B cell (primary cell): ENCODE measurements around the gene STK16. TPM values are rescaled to one million over a fixed set of nuclear protein-coding genes. Genes with fewer than 3 reads are reported as not detected.
A peak's percentile ranks its signal among the peaks of the same experiment; 100 is the strongest.

Experiments
- ATAC-seq: fragments of 200-7000 bp; cut with Tn5 transposase; one replicate; pipeline ENCODE4 v1.10.0; 2021; ENCODE audit warnings: low read depth, mild to moderate bottlenecking, moderate number of reproducible peaks, moderate library complexity
- CTCF ChIA-PET: fragments of 350-600 bp; sonication (Branson Sonifier 250); formaldehyde crosslinking; loops from one replicate; lab custom pipeline; 2021; ENCODE audit warnings: antibody characterized with exemption, inconsistent platforms; lab: Charles Lee
- POLR2A ChIA-PET: fragments of 350-600 bp; sonication (Branson Sonifier 250); formaldehyde crosslinking; loops from one replicate; lab custom pipeline; 2021; ENCODE audit warnings: antibody characterized with exemption; lab: Charles Lee
- DNase-seq: peaks from one replicate; pipeline ENCODE4 v3.0.0; 2013
- H2AFZ ChIP-seq: 2 replicates; pipeline ENCODE4 v1.6.1; 2012; ENCODE audit warnings: mild to moderate bottlenecking, low read depth, low read length; ENCODE audit not compliant: insufficient read depth, poor library complexity, severe bottlenecking
- H3K27ac ChIP-seq, 2 donors: 1 replicate in 1 of 2; 2 replicates in 1 of 2; pipeline ENCODE4 v1.5.1; 2012 to 2013; ENCODE audit warnings: low read length in 2 of 2, mild to moderate bottlenecking in 2 of 2, moderate library complexity in 1 of 2
- H3K27me3 ChIP-seq, 4 experiments: fragments of 200-600 bp in 1 of 4; sonication (generic) in 1 of 4; replicated peaks in 1 of 4; 1 replicate in 2 of 4; 2 replicates in 2 of 4; pipeline versions ENCODE4 v1.6.1 to v1.7.0; 2013 to 2016; ENCODE audit warnings: low read length in 3 of 4, mild to moderate bottlenecking in 2 of 4, mixed read lengths in 1 of 4, moderate library complexity in 1 of 4; ENCODE audit not compliant: insufficient read depth in 4 of 4, control insufficient read depth in 3 of 4; ENCODE audit errors: control extremely low read depth in 1 of 4
- H3K36me3 ChIP-seq, 2 experiments: replicated peaks in 1 of 2; 1 replicate in 1 of 2; 2 replicates in 1 of 2; pipeline versions ENCODE4 v1.6.1 to v1.7.1; 2013; ENCODE audit warnings: low read length in 1 of 2; ENCODE audit not compliant: insufficient read depth in 2 of 2, control insufficient read depth in 1 of 2; ENCODE audit errors: control extremely low read depth in 1 of 2, extremely low read depth in 1 of 2
- H3K4me1 ChIP-seq, 2 donors: fragments of 200-600 bp in 1 of 2; sonication (generic) in 1 of 2; 1 replicate in 1 of 2; 2 replicates in 1 of 2; pipeline versions ENCODE4 v1.5.1 to v1.6.1; 2013 to 2017; ENCODE audit warnings: low read length in 2 of 2; ENCODE audit not compliant: control insufficient read depth in 2 of 2, insufficient read depth in 2 of 2
- H3K4me2 ChIP-seq: replicated peaks from 2 replicates; pipeline ENCODE3; 2012; ENCODE audit warnings: mild to moderate bottlenecking, low read depth, low read length; ENCODE audit not compliant: poor library complexity, severe bottlenecking
- H3K4me3 ChIP-seq, 5 experiments: fragments of 200-600 bp in 1 of 5; sonication (generic) in 1 of 5; 1 replicate in 3 of 5; 2 replicates in 2 of 5; pipeline versions ENCODE4 v1.5.1 to v1.7.0; 2011 to 2016; ENCODE audit warnings: low read length in 4 of 5, mild to moderate bottlenecking in 4 of 5, low read depth in 2 of 5, control low read depth in 1 of 5, moderate library complexity in 1 of 5; ENCODE audit not compliant: insufficient read depth in 1 of 5; ENCODE audit errors: control extremely low read depth in 1 of 5, extremely low read depth in 1 of 5
- H3K79me2 ChIP-seq: fragments of 200-600 bp; sonication (generic); one replicate; pipeline ENCODE4 v1.6.0; 2016; ENCODE audit warnings: low read length; ENCODE audit not compliant: control insufficient read depth, insufficient read depth
- H3K9ac ChIP-seq: fragments of 200-600 bp; sonication (generic); 2 replicates; pipeline ENCODE4 v1.6.1; 2017; ENCODE audit warnings: mild to moderate bottlenecking, low read length, moderate library complexity
- H3K9me3 ChIP-seq, 3 donors: one replicate each; pipeline versions ENCODE4 v1.6.1 to v1.7.1; 2013; ENCODE audit warnings: low read length in 2 of 3; ENCODE audit not compliant: control insufficient read depth in 2 of 3, insufficient read depth in 1 of 3; ENCODE audit errors: control extremely low read depth in 1 of 3
- H4K20me1 ChIP-seq: 2 replicates; pipeline ENCODE4 v1.6.0; 2012; ENCODE audit warnings: mild to moderate bottlenecking, low read length; ENCODE audit not compliant: insufficient read depth, control insufficient read depth, poor library complexity, severe bottlenecking
- H3K27ac Mint-ChIP-seq: one replicate; pipeline ENCODE4 v1.8.0; 2021; ENCODE audit warnings: mixed read lengths
- H3K27me3 Mint-ChIP-seq: one replicate; pipeline ENCODE4 v1.8.0; 2021; ENCODE audit warnings: mixed read lengths
- H3K4me1 Mint-ChIP-seq: one replicate; pipeline ENCODE4 v1.8.0; 2021; ENCODE audit warnings: mixed read lengths
- H3K4me3 Mint-ChIP-seq: one replicate; pipeline ENCODE4 v1.8.0; 2021; ENCODE audit warnings: mixed read lengths
- H3K9me3 Mint-ChIP-seq: one replicate; pipeline ENCODE4 v1.8.0; 2022; ENCODE audit warnings: mixed read lengths; ENCODE audit not compliant: insufficient read depth
- EZH2 ChIP-seq: IDR thresholded peaks from 2 replicates; pipeline ENCODE4 v1.6.1; 2012; ENCODE audit warnings: borderline replicate concordance, low read depth, mild to moderate bottlenecking, moderate library complexity, low read length; ENCODE audit not compliant: insufficient read depth, poor library complexity, severe bottlenecking
- WGBS: methylation state at CpG from one replicate; pipeline ENCODE4 v1.1.5; 2013; ENCODE audit warnings: missing lambda C conversion rate; ENCODE audit not compliant: insufficient coverage; 5-methylcytosine and 5-hydroxymethylcytosine counted together
- intact Hi-C: fragments of 100-400 bp; cut with micrococcal nuclease; formaldehyde crosslinking; loops from one replicate; pipeline ENCODE4 v1.10.0; 2022
- polyA plus RNA-seq: library from polyadenylated mRNA; depleted of rRNA; stranded (reverse); fragments of >200 nt; gene quantifications from 2 replicates; pipeline ENCODE4 v1.2.3, GENCODE V29; 2012
- total RNA-seq, 2 donors: library from RNA; stranded (reverse); fragments of 120-200 nt in 1 of 2; gene quantifications; 1 replicate in 1 of 2; 2 replicates in 1 of 2; pipeline versions ENCODE4 v1.2.3 to v1.2.4, GENCODE V29; 2013 to 2022
- TF ChIP-seq, protein P1 (sequence below): fragments of 200-600 bp; IDR thresholded peaks from one replicate; pipeline ENCODE4 v1.8.0; 2022; ENCODE audit warnings: antibody characterized with exemption, mild to moderate bottlenecking

Gene STK16
- total and polyA plus RNA-seq, 2 donors (not counting 1 experiment from before 2014, with no cell fraction given), result 29.0 to 60.1 TPM

DNA sequence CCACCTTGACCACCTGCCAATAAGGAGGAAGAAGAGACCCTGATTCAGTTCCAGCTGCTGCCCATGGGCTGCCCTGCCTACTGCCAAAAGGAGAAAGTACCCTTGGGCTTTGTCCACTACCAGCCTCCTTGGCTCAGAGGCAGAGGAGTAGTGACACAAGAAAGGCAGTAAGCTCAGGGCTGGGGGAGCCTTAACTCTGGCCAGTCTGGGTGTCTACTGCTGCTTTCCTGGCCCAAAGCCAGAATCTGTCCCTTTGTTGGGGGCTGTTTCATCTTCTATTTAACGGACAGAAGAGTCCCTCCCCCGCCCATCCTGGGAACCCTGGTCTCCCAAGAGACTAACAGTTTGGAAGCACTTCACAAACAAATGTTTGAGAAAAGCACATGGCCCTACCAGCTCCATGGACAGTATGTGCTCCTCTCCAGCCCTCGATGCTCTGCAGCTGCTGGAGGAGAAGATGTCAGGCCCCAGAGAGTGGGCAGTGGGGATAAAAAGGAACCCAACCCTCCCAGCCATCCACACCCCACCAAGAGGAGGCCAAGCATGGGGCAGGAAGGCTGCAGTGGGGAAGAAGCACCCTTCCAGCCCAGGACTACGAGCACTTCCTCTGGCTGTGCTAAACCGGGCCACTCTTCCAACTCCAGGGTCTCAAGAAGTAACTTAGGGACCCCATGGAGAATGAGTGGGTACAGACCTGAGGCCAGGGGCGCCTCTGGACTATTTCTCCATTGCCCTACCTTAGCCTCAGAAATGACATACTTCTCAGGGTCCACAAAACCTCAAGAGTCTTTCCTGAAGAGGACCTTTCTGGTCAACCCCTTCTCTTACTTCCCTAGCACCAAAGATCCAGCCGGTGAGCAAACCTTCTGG is 17.0 kb upstream of the STK16 start:
- H3K9me3 ChIP-seq, result no peaks in the 10 kb centered on the region
- ATAC-seq, result no peak
- peaks cover 71% of the 10 kb centered on the region for H4K20me1 ChIP-seq
- peaks cover 17 to 23% of the 10 kb centered on the region in 2 donors for H3K4me1 ChIP-seq
- no peak for DNase-seq
- WGBS, result 0% methylated on average over 3 of the region's 7 CpGs
- POLR2A ChIA-PET, result interaction anchor here (1.0 to 3.2 kb wide), 9 partner anchors 9 to 66 kb away, joined by 4 to 56 read pairs (median 11); partner anchors contain the start of genes ABCB6, GLB1L, STK16 and TUBA4A
- H3K4me2 ChIP-seq, result peak overlapping the region; percentile 93
- H3K36me3 ChIP-seq, result peaks cover 7 to 45% of the 10 kb centered on the region in 2 experiments
- H3K4me3 Mint-ChIP-seq, result peak overlapping the region; percentile 99
- H3K4me3 ChIP-seq, result peak overlapping the region; percentile 86 to 98 (median 92)
- H3K27ac Mint-ChIP-seq, result peak overlapping the region; percentile 70
- peak overlapping the region; percentile 78 for H2AFZ ChIP-seq
- TF ChIP-seq EZH2, result no peak
- TF ChIP-seq, protein P1, sequence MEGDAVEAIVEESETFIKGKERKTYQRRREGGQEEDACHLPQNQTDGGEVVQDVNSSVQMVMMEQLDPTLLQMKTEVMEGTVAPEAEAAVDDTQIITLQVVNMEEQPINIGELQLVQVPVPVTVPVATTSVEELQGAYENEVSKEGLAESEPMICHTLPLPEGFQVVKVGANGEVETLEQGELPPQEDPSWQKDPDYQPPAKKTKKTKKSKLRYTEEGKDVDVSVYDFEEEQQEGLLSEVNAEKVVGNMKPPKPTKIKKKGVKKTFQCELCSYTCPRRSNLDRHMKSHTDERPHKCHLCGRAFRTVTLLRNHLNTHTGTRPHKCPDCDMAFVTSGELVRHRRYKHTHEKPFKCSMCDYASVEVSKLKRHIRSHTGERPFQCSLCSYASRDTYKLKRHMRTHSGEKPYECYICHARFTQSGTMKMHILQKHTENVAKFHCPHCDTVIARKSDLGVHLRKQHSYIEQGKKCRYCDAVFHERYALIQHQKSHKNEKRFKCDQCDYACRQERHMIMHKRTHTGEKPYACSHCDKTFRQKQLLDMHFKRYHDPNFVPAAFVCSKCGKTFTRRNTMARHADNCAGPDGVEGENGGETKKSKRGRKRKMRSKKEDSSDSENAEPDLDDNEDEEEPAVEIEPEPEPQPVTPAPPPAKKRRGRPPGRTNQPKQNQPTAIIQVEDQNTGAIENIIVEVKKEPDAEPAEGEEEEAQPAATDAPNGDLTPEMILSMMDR, result no peak
- CTCF ChIA-PET, result interaction anchor here (1.3 to 4.9 kb wide), 8 partner anchors 17 to 66 kb away, joined by 3 to 30 read pairs (median 10); partner anchors contain the start of genes CNPPD1, GLB1L, STK16 and TUBA4A
- peaks cover 69% of the 10 kb centered on the region for H3K79me2 ChIP-seq
- H3K9ac ChIP-seq, result peak overlapping the region; percentile 82
- intact Hi-C loops, result loop anchor here (5.0 kb wide), 1 partner anchor 369 kb away; the partner anchor contains the start of gene STK11IP
- H3K27ac ChIP-seq, result peak overlapping the region; percentile 70 to 87
- H3K27me3 Mint-ChIP-seq, result no peaks in the 10 kb centered on the region
- no peaks in the 10 kb centered on the region for H3K9me3 Mint-ChIP-seq
- peaks cover 38% of the 10 kb centered on the region for H3K4me1 Mint-ChIP-seq
- no peaks in the 10 kb centered on the region for H3K27me3 ChIP-seq
